ENCODE results near the gene C2orf42. TPM values are rescaled to one million over a fixed set of nuclear protein-coding genes. Genes with fewer than 3 reads are reported as not detected.

C2orf42 gene
- total and polyA plus RNA-seq, 4 donors, result 8.0 to 17.9 (median 10.2) TPM

DNA sequence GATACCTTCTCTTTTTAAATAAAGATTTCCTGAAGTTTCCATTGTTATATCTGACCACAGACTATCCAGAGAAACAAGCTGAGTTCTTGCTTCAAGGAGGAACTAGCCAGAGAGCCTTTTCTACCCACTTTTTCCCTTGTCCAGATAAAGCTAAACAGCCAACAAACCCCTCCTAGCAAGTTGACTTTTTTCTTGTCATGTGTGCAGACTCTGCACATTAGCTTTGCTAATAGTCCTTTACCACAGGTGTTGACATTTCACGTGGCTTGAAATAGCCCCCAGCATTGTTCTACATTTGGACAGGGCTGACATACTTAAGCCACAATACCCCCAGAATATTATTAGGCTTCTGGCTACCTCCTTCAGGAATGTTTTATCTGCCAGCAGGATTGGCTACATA, 62.8 kb downstream of the C2orf42 start:
- H3K27ac ChIP-seq (ENCODE audit: low read depth in 1 of 2, low read length in 2 of 2), result no peak overlapping the region
- H3K27me3 ChIP-seq (ENCODE audit: control insufficient read depth in 1 of 2, insufficient read depth in 2 of 2, low read length in 1 of 2), result no peaks in the 10 kb centered on the region
- H3K4me1 ChIP-seq (ENCODE audit: control insufficient read depth in 1 of 2, insufficient read depth in 2 of 2, low read length in 2 of 2), result peaks cover 0 to 4% of the 10 kb centered on the region in 2 donors
- ATAC-seq (ENCODE audit: low FRiP score), result no peak
- H3K4me3 ChIP-seq (ENCODE audit: low read length in 2 of 2), result no peak overlapping the region
- intact Hi-C loops (cut with DNase I), result no loop called here
- H3K9me3 ChIP-seq (ENCODE audit: control insufficient read depth, low read length), result no peaks in the 10 kb centered on the region
- no peak for DNase-seq
- WGBS, 2 donors, result 68 to 79% methylated on average over 1 of the region's 1 CpG
- no peaks in the 10 kb centered on the region for H3K36me3 ChIP-seq (ENCODE audit: control insufficient read depth in 1 of 2, insufficient read depth in 2 of 2, low read length in 1 of 2)

DNA sequence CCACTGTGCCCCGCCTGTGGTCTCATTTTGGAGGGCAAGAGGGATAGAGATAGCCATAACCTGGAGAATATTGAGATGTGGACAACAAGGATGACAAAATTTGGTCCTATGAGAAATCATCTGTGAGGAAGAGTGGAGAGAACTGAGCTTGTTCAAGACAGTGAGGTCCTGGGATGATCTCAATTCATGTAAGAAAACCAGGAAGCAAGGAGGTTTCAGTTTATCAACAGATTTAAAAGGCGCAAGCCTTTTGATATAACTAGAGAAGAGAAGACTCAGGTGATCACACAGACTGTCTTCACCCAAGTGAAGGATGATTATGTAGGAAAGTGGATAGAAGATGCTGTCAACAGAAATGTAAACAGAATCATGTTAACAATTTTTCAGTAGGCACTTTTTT, 64.4 kb downstream of the C2orf42 start:
- Histone ChIP-seq H3K4me3 (ENCODE audit: low read length in 2 of 2) (no peak overlapping the region), H3K27me3 (ENCODE audit: control insufficient read depth in 1 of 2, insufficient read depth in 2 of 2, low read length in 1 of 2) (no peaks in the 10 kb centered on the region), H3K27ac (ENCODE audit: low read depth in 1 of 2, low read length in 2 of 2) (no peak overlapping the region), H3K4me1 (ENCODE audit: control insufficient read depth in 1 of 2, insufficient read depth in 2 of 2, low read length in 2 of 2) (no peaks in the 10 kb centered on the region), H3K36me3 (ENCODE audit: control insufficient read depth in 1 of 2, insufficient read depth in 2 of 2, low read length in 1 of 2) (no peaks in the 10 kb centered on the region), H3K9me3 (ENCODE audit: control insufficient read depth, low read length) (no peaks in the 10 kb centered on the region)
- intact Hi-C loops (cut with DNase I), result no loop called here
- WGBS, 2 donors, result 88 to 95% methylated on average over 2 of the region's 2 CpGs
- DNase-seq (no peak), ATAC-seq (ENCODE audit: low FRiP score) (no peak)

DNA sequence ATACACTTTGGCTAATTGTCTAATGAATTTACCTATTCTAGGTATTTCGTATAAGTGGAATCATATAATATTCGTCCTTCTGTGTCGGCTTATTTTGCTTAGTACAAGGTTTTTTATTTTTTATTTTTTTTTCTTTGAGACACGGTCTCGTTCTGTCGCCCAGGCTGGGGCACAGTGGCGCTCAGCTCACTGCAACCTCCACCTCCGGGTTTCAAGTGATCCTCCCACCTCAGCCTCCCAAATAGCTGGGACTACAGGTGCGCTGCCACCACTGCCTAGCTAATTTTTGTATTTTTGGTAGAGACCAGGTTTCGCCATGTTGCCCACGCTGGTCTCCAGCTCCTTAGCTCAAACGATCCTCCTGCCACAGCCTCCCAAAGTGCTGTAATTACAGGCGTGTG, 65.3 kb downstream of the C2orf42 start:
- Histone ChIP-seq H3K27me3 (ENCODE audit: control insufficient read depth in 1 of 2, insufficient read depth in 2 of 2, low read length in 1 of 2) (no peaks in the 10 kb centered on the region), H3K4me3 (ENCODE audit: low read length in 2 of 2) (peak overlapping the region in 1 of 2 donors; percentile 52), H3K36me3 (ENCODE audit: control insufficient read depth in 1 of 2, insufficient read depth in 2 of 2, low read length in 1 of 2) (no peaks in the 10 kb centered on the region), H3K27ac (ENCODE audit: low read depth in 1 of 2, low read length in 2 of 2) (peak overlapping the region; percentile 76 to 100), H3K4me1 (ENCODE audit: control insufficient read depth in 1 of 2, insufficient read depth in 2 of 2, low read length in 2 of 2) (no peaks in the 10 kb centered on the region), H3K9me3 (ENCODE audit: control insufficient read depth, low read length) (no peaks in the 10 kb centered on the region)
- intact Hi-C loops (cut with DNase I), result loop anchor here in 1 of 2 donors (2.0 kb wide), 1 partner anchor 37 kb away; no protein-coding TSS in a partner anchor
- ATAC-seq (ENCODE audit: low FRiP score), result no peak
- no peak for DNase-seq
- WGBS, 2 donors, result 56% methylated on average over 13 of the region's 13 CpGs

DNA sequence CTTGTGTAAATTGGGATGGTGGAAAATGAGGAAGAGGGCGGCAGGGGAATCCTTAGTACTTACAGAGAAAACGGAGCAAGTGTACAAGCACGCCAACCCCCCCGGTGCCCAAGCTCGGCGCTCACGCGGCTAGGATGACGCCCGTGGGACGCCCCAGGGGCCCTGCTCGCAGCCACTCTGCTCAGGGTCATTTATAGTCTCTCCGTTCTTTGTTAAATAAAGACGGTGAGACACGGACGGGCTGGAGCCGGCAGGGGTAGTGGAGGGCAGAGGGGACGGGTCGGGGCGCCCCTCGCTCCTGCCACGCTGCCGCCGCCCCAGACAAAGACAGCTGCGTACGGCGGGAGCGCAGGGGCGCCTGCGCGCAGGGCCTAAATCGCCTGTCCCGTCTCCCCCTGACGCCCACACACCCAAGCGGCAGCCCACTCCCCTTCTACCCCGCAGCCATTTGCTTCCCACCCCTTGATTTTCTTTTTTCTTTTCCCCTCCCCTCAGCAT, 65.8 kb downstream of the C2orf42 start:
- 1% methylated on average over 22 to 36 of the region's 36 CpGs for WGBS, 2 donors
- intact Hi-C loops (cut with DNase I), result loop anchor here (1.0 to 2.0 kb wide), 2 partner anchors 17 to 36 kb away; no protein-coding TSS in a partner anchor
- peak; percentile 82 for ATAC-seq (ENCODE audit: low FRiP score)
- H3K27ac ChIP-seq (ENCODE audit: low read depth in 1 of 2, low read length in 2 of 2), result peak overlapping the region; percentile 76 to 100
- H3K27me3 ChIP-seq (ENCODE audit: control insufficient read depth in 1 of 2, insufficient read depth in 2 of 2, low read length in 1 of 2), result no peaks in the 10 kb centered on the region
- no peaks in the 10 kb centered on the region for H3K9me3 ChIP-seq (ENCODE audit: control insufficient read depth, low read length)
- H3K4me1 ChIP-seq (ENCODE audit: control insufficient read depth in 1 of 2, insufficient read depth in 2 of 2, low read length in 2 of 2), result no peaks in the 10 kb centered on the region
- no peaks in the 10 kb centered on the region for H3K36me3 ChIP-seq (ENCODE audit: control insufficient read depth in 1 of 2, insufficient read depth in 2 of 2, low read length in 1 of 2)
- H3K4me3 ChIP-seq (ENCODE audit: low read length in 2 of 2), result peak overlapping the region; percentile 12 to 52
- DNase-seq, result peak; percentile 84 to 89

DNA sequence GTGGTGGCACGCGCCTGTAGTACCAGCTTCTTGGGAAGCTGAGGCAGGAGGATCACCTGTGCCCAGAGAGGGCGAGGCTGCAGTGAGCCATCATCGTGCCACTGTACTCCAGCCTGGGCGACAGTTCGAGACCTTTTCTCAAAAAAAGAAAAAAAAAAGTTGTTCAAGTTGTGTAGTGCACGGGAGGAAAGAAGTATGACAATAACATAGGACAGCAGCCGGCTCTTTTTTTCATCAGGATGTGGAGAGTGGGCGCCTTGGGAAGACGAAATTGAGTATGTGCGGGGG, 67.0 kb downstream of the C2orf42 start:
- DNase-seq (no peak), ATAC-seq (ENCODE audit: low FRiP score) (no peak)
- H3K36me3 ChIP-seq (ENCODE audit: control insufficient read depth in 1 of 2, insufficient read depth in 2 of 2, low read length in 1 of 2), result no peaks in the 10 kb centered on the region
- 29 to 30% methylated on average over 11 of the region's 11 CpGs for WGBS, 2 donors
- no peaks in the 10 kb centered on the region for H3K4me1 ChIP-seq (ENCODE audit: control insufficient read depth in 1 of 2, insufficient read depth in 2 of 2, low read length in 2 of 2)
- intact Hi-C loops (cut with DNase I), result loop anchor here (1.0 to 2.0 kb wide), 3 partner anchors 19 to 36 kb away; partner anchors contain the start of gene PCBP1 (in 1 of the 2)
- no peaks in the 10 kb centered on the region for H3K9me3 ChIP-seq (ENCODE audit: control insufficient read depth, low read length)
- no peaks in the 10 kb centered on the region for H3K27me3 ChIP-seq (ENCODE audit: control insufficient read depth in 1 of 2, insufficient read depth in 2 of 2, low read length in 1 of 2)
- H3K27ac ChIP-seq (ENCODE audit: low read depth in 1 of 2, low read length in 2 of 2), result peak overlapping the region; percentile 96 to 100
- peak overlapping the region in 1 of 2 donors; percentile 52 for H3K4me3 ChIP-seq (ENCODE audit: low read length in 2 of 2)

DNA sequence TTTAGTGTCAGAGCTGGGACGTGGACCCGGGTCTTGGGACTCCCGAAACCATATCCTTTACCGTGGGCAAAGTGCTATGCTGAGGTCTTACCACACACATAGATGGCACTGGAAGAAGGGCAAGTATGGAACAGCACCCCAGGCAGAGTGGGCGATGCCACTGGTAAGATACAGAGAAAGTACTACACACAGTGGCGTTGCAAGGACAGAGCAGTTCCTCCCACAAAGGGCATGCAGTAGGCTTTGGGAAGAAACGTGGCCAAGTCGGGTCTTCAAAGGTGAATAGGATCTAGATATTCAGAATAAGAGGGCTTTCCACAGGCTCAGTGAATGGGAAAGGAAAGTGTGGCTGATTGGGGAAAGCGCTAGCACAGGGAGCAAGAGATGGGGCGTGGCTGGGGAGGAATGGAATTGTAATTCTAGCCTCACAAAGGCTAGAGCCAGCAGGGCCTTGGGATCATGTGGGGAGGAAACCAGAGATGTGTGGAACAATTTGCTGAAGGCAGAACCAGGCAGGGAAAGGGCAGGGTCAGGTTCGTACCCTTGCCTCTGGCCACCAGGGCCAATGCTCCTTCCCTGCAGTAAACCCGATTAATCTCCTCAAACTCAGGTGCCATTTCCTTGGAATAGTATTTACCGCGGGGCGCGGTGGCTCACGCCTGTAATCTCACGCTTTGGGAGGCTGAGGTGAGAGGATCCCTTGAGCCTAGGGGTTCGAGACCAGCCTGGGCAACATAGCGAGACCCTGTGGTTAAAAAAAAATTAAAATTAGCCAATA, 67.6 kb downstream of the C2orf42 start:
- Histone ChIP-seq H3K27me3 (ENCODE audit: control insufficient read depth in 1 of 2, insufficient read depth in 2 of 2, low read length in 1 of 2) (no peaks in the 10 kb centered on the region), H3K4me1 (ENCODE audit: control insufficient read depth in 1 of 2, insufficient read depth in 2 of 2, low read length in 2 of 2) (no peaks in the 10 kb centered on the region), H3K4me3 (ENCODE audit: low read length in 2 of 2) (no peak overlapping the region), H3K27ac (ENCODE audit: low read depth in 1 of 2, low read length in 2 of 2) (peak overlapping the region; percentile 65 to 96), H3K9me3 (ENCODE audit: control insufficient read depth, low read length) (no peaks in the 10 kb centered on the region), H3K36me3 (ENCODE audit: control insufficient read depth in 1 of 2, insufficient read depth in 2 of 2, low read length in 1 of 2) (no peaks in the 10 kb centered on the region)
- peak; percentile 70 for ATAC-seq (ENCODE audit: low FRiP score)
- 46 to 51% methylated on average over 20 of the region's 20 CpGs for WGBS, 2 donors
- DNase-seq, result peak; percentile 73 to 77
- intact Hi-C loops (cut with DNase I), result loop anchor here in 1 of 2 donors (1.0 kb wide), 1 partner anchor 36 kb away; the partner anchor contains the start of gene PCBP1

DNA sequence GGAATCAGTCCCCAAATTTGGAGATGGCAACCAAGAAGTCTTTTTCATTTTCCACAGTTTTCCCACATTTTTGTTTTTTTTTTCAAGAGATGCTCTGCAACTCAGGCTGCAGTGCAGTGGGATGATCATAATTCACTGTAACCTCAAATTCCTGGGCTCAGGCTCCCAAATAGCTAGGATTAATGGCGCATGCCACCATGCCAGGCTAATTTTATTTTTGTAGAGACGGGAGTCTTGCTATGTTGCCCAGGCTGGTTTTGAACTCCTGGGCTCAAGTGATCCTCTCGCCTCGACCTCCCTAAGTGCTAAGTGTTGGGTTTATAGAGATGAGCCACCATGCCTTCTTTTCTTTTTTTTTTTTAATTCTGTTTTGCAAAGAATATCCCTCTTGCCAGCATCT, 68.3 kb downstream of the C2orf42 start:
- Histone ChIP-seq H3K27me3 (ENCODE audit: control insufficient read depth in 1 of 2, insufficient read depth in 2 of 2, low read length in 1 of 2) (no peaks in the 10 kb centered on the region), H3K4me3 (ENCODE audit: low read length in 2 of 2) (no peak overlapping the region), H3K4me1 (ENCODE audit: control insufficient read depth in 1 of 2, insufficient read depth in 2 of 2, low read length in 2 of 2) (no peaks in the 10 kb centered on the region), H3K9me3 (ENCODE audit: control insufficient read depth, low read length) (no peaks in the 10 kb centered on the region), H3K27ac (ENCODE audit: low read depth in 1 of 2, low read length in 2 of 2) (no peak overlapping the region), H3K36me3 (ENCODE audit: control insufficient read depth in 1 of 2, insufficient read depth in 2 of 2, low read length in 1 of 2) (no peaks in the 10 kb centered on the region)
- DNase-seq (peak in 1 of 2 donors; percentile 2), ATAC-seq (ENCODE audit: low FRiP score) (no peak)
- intact Hi-C loops (cut with DNase I), result no loop called here
- 85 to 86% methylated on average over 4 of the region's 4 CpGs for WGBS, 2 donors

DNA sequence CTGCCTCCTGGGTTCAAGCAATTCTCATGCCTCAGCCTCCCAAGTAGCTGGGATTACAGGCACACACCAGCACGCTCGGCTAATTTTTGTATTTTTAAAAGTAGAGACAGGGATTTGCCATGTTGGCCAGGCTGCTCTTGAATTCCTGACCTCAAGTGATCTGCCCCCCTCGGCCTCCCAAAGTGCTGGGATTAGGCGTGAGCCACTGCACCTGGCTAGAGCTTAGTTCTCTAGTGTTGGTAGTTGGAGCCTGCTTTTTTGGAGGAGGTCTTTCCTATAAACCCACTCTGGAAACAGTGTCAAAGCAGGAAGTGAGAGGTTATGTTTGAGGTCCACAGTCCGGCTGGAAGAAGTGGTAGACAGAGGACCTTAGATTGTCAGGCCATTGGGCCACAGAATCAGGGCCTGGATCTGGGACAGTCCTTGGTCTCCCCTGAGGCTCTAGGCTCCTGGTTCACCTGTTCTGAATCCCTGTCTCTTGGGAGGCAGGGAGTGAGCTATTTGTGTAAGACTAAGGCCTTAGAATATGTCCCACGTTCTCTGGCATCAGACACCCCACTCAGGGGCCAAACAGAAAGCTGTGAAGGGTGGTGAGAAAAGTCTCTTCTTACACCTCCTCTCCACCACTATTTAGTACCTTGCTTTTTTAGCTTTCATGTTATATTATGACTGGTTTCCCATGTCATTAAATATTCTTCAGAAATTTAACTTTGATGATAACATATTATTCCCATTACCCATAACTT, 69.0 kb downstream of the C2orf42 start:
- H3K27ac ChIP-seq (ENCODE audit: low read depth in 1 of 2, low read length in 2 of 2), result peak overlapping the region in 1 of 2 donors; percentile 70
- intact Hi-C loops (cut with DNase I), result no loop called here
- no peaks in the 10 kb centered on the region for H3K4me1 ChIP-seq (ENCODE audit: control insufficient read depth in 1 of 2, insufficient read depth in 2 of 2, low read length in 2 of 2)
- no peaks in the 10 kb centered on the region for H3K27me3 ChIP-seq (ENCODE audit: control insufficient read depth in 1 of 2, insufficient read depth in 2 of 2, low read length in 1 of 2)
- H3K36me3 ChIP-seq (ENCODE audit: control insufficient read depth in 1 of 2, insufficient read depth in 2 of 2, low read length in 1 of 2), result no peaks in the 10 kb centered on the region
- DNase-seq, result peak in 1 of 2 donors; percentile 23
- H3K4me3 ChIP-seq (ENCODE audit: low read length in 2 of 2), result no peak overlapping the region
- no peak for ATAC-seq (ENCODE audit: low FRiP score)
- no peaks in the 10 kb centered on the region for H3K9me3 ChIP-seq (ENCODE audit: control insufficient read depth, low read length)
- 23 to 34% methylated on average over 6 of the region's 6 CpGs for WGBS, 2 donors
